Measurements from ENCODE around the gene GPR39. TPM values are rescaled to one million over a fixed set of nuclear protein-coding genes. Genes with fewer than 3 reads are reported as not detected.

GPR39 gene
- total RNA-seq, 6 experiments from 2014 or later, result 2.2 to 3.0 (median 2.5) TPM

- no peak for DNase-seq
- Mint-ChIP-seq H3K36me3 (ENCODE audit: low read depth) (no peaks in the 10 kb centered on the region), H3K4me3 (no peak overlapping the region), H3K27me3 (ENCODE audit: insufficient read depth) (no peaks in the 10 kb centered on the region; the same call in 1 of the 2 replicates), H3K4me1 (ENCODE audit: low read depth) (peaks cover 62% of the 10 kb centered on the region), H3K27ac (no peak overlapping the region; the same call in 1 of the 2 replicates), H3K9me3 (no peaks in the 10 kb centered on the region)
- TF ChIP-seq, protein P1, sequence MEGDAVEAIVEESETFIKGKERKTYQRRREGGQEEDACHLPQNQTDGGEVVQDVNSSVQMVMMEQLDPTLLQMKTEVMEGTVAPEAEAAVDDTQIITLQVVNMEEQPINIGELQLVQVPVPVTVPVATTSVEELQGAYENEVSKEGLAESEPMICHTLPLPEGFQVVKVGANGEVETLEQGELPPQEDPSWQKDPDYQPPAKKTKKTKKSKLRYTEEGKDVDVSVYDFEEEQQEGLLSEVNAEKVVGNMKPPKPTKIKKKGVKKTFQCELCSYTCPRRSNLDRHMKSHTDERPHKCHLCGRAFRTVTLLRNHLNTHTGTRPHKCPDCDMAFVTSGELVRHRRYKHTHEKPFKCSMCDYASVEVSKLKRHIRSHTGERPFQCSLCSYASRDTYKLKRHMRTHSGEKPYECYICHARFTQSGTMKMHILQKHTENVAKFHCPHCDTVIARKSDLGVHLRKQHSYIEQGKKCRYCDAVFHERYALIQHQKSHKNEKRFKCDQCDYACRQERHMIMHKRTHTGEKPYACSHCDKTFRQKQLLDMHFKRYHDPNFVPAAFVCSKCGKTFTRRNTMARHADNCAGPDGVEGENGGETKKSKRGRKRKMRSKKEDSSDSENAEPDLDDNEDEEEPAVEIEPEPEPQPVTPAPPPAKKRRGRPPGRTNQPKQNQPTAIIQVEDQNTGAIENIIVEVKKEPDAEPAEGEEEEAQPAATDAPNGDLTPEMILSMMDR (IDR thresholded peaks at IDR 0.05), result no peak
These were observed 276.2 kb downstream of the GPR39 start for GRCh38 chr2:132692816-132693215.

All from HFFc6 (cell line).